ENCODE measurements around the gene HS3ST3A1.

The HS3ST3A1 gene

DNA sequence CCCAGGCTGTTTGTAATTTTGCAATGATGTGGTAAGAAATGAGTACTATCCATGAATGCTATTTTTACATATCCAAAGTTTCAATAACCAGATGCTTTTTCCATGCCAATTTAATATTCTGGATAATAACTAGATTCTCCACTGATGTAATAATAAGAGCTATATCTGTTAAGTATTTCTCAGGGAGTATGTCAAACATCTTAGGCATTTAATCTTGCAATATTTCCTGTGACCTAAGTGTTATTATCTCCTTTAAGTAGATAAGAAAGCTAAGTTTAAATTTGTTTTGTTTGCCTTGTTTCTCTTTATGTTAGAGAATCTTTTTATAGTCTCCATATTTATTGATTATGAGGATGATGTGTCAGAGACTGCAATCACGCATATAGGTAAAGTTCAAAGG, 32.3 kb upstream of the HS3ST3A1 start:
- Histone ChIP-seq H3K9me3 (ENCODE audit: low read length) (no peaks in the 10 kb centered on the region), H3K27me3 (ENCODE audit: control insufficient read depth in 1 of 2, insufficient read depth in 2 of 2, low read length in 2 of 2) (no peaks in the 10 kb centered on the region), H3K36me3 (ENCODE audit: insufficient read depth, low read length) (no peaks in the 10 kb centered on the region), H3K9ac (ENCODE audit: low read length) (no peak overlapping the region), H3K4me1 (ENCODE audit: insufficient read depth, low read length) (no peaks in the 10 kb centered on the region), H3K27ac (ENCODE audit: low read depth, low read length) (no peak overlapping the region), H3K4me3 (ENCODE audit: low read depth in 1 of 2, low read length in 2 of 2) (no peak overlapping the region)

GRCh38 chr17:13631529-13631928, 29.8 kb upstream of the HS3ST3A1 start:
- no peak overlapping the region for H3K4me3 ChIP-seq (ENCODE audit: low read depth in 1 of 2, low read length in 2 of 2)
- H3K36me3 ChIP-seq (ENCODE audit: insufficient read depth, low read length): no peaks in the 10 kb centered on the region
- H3K27ac ChIP-seq (ENCODE audit: low read depth, low read length): no peak overlapping the region
- H3K4me1 ChIP-seq (ENCODE audit: insufficient read depth, low read length): no peaks in the 10 kb centered on the region
- no peaks in the 10 kb centered on the region for H3K9me3 ChIP-seq (ENCODE audit: low read length)
- H3K27me3 ChIP-seq (ENCODE audit: control insufficient read depth in 1 of 2, insufficient read depth in 2 of 2, low read length in 2 of 2): no peaks in the 10 kb centered on the region
- no peak overlapping the region for H3K9ac ChIP-seq (ENCODE audit: low read length)

DNA sequence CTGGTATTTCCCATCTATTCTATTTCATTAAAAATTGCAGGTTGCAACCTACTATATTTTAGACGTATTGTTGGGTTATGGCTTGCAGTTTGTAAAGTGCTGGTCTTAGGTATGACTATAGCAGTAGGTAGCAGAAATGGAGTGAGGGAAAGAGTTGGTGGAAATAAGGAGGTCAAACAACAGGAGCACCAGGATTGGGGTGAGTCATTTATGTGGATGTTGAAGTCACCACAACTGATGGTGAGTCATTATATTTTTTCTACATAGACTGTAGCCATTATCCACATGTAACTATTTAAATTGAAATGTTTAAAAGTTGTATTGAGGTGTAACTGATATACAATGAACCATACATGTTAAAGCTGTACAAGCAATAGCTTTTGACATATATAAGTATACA, 25.0 kb upstream of the HS3ST3A1 start:
- H3K36me3 ChIP-seq (ENCODE audit: insufficient read depth, low read length): no peaks in the 10 kb centered on the region

GRCh38 chr17:13619462-13619861, 17.7 kb upstream of the HS3ST3A1 start:
- H3K9ac ChIP-seq (ENCODE audit: low read length): no peak overlapping the region
- no peaks in the 10 kb centered on the region for H3K4me1 ChIP-seq (ENCODE audit: insufficient read depth, low read length)
- no peak overlapping the region for H3K27ac ChIP-seq (ENCODE audit: low read depth, low read length)
- no peaks in the 10 kb centered on the region for H3K27me3 ChIP-seq (ENCODE audit: control insufficient read depth in 1 of 2, insufficient read depth in 2 of 2, low read length in 2 of 2)
- H3K9me3 ChIP-seq (ENCODE audit: low read length): no peaks in the 10 kb centered on the region
- no peaks in the 10 kb centered on the region for H3K36me3 ChIP-seq (ENCODE audit: insufficient read depth, low read length)
- no peak overlapping the region for H3K4me3 ChIP-seq (ENCODE audit: low read depth in 1 of 2, low read length in 2 of 2)

More for the DNA sequence above, 25.0 kb upstream of the HS3ST3A1 start:
- Histone ChIP-seq H3K4me1 (ENCODE audit: insufficient read depth, low read length) (no peaks in the 10 kb centered on the region), H3K27me3 (ENCODE audit: control insufficient read depth in 1 of 2, insufficient read depth in 2 of 2, low read length in 2 of 2) (no peaks in the 10 kb centered on the region), H3K27ac (ENCODE audit: low read depth, low read length) (no peak overlapping the region), H3K9me3 (ENCODE audit: low read length) (no peaks in the 10 kb centered on the region), H3K9ac (ENCODE audit: low read length) (no peak overlapping the region), H3K4me3 (ENCODE audit: low read depth in 1 of 2, low read length in 2 of 2) (no peak overlapping the region)

- Histone ChIP-seq H3K9me3 (ENCODE audit: low read length) (no peaks in the 10 kb centered on the region), H3K27me3 (ENCODE audit: control insufficient read depth in 1 of 2, insufficient read depth in 2 of 2, low read length in 2 of 2) (no peaks in the 10 kb centered on the region), H3K36me3 (ENCODE audit: insufficient read depth, low read length) (no peaks in the 10 kb centered on the region), H3K4me1 (ENCODE audit: insufficient read depth, low read length) (no peaks in the 10 kb centered on the region), H3K4me3 (ENCODE audit: low read depth in 1 of 2, low read length in 2 of 2) (no peak overlapping the region), H3K27ac (ENCODE audit: low read depth, low read length) (no peak overlapping the region), H3K9ac (ENCODE audit: low read length) (no peak overlapping the region)
Measured at GRCh38 chr17:13616031-13616430, 14.3 kb upstream of the HS3ST3A1 start.

- Histone ChIP-seq H3K27me3 (ENCODE audit: control insufficient read depth in 1 of 2, insufficient read depth in 2 of 2, low read length in 2 of 2) (no peaks in the 10 kb centered on the region), H3K9ac (ENCODE audit: low read length) (no peak overlapping the region), H3K9me3 (ENCODE audit: low read length) (no peaks in the 10 kb centered on the region), H3K4me1 (ENCODE audit: insufficient read depth, low read length) (no peaks in the 10 kb centered on the region), H3K36me3 (ENCODE audit: insufficient read depth, low read length) (no peaks in the 10 kb centered on the region), H3K27ac (ENCODE audit: low read depth, low read length) (no peak overlapping the region), H3K4me3 (ENCODE audit: low read depth in 1 of 2, low read length in 2 of 2) (no peak overlapping the region)
Measured at GRCh38 chr17:13609941-13610340, 8.2 kb upstream of the HS3ST3A1 start.

DNA sequence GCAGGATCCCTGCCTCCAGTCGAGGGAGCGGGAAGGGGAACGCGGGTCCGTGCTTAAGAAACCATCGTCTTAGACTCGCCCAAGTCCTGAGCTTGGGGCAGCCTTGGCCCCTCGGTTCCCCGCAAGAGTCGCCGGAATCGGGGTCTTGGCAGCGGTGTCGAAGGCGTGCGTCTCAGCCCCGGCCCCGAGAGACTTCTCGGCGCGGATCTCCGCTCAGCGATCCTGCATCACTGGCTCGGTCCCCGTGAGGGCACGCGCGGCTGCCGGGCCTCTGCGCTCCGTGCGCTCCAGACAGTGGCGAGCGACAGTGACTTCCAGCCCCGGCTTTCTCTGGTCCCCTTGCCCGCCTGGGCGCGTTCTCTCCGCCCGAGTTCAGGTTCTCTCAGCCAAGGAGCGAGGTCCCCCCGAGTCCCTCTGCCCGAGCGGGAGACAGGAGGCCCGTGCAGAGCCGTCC, 380 bp downstream of the HS3ST3A1 start:
- Histone ChIP-seq H3K4me3 (ENCODE audit: low read depth in 1 of 2, low read length in 2 of 2) (peak overlapping the region; percentile 27), H3K27me3 (ENCODE audit: control insufficient read depth in 1 of 2, insufficient read depth in 2 of 2, low read length in 2 of 2) (peaks cover 0 to 28% of the 10 kb centered on the region in 2 donors)

GRCh38 chr17:13600475-13601321, 1.0 kb downstream of the HS3ST3A1 start:
- H3K36me3 ChIP-seq (ENCODE audit: insufficient read depth, low read length): no peaks in the 10 kb centered on the region
- H3K4me3 ChIP-seq (ENCODE audit: low read depth in 1 of 2, low read length in 2 of 2): peak overlapping the region in 1 of 2 donors; percentile 27
- H3K9ac ChIP-seq (ENCODE audit: low read length): no peak overlapping the region
- H3K9me3 ChIP-seq (ENCODE audit: low read length): no peaks in the 10 kb centered on the region
- peaks cover 0 to 28% of the 10 kb centered on the region in 2 donors for H3K27me3 ChIP-seq (ENCODE audit: control insufficient read depth in 1 of 2, insufficient read depth in 2 of 2, low read length in 2 of 2)
- H3K27ac ChIP-seq (ENCODE audit: low read depth, low read length): no peak overlapping the region
- no peaks in the 10 kb centered on the region for H3K4me1 ChIP-seq (ENCODE audit: insufficient read depth, low read length)

More for the DNA sequence above, 380 bp downstream of the HS3ST3A1 start:
- Histone ChIP-seq H3K4me1 (ENCODE audit: insufficient read depth, low read length) (no peaks in the 10 kb centered on the region), H3K9me3 (ENCODE audit: low read length) (no peaks in the 10 kb centered on the region), H3K9ac (ENCODE audit: low read length) (no peak overlapping the region), H3K27ac (ENCODE audit: low read depth, low read length) (no peak overlapping the region), H3K36me3 (ENCODE audit: insufficient read depth, low read length) (no peaks in the 10 kb centered on the region)

DNA sequence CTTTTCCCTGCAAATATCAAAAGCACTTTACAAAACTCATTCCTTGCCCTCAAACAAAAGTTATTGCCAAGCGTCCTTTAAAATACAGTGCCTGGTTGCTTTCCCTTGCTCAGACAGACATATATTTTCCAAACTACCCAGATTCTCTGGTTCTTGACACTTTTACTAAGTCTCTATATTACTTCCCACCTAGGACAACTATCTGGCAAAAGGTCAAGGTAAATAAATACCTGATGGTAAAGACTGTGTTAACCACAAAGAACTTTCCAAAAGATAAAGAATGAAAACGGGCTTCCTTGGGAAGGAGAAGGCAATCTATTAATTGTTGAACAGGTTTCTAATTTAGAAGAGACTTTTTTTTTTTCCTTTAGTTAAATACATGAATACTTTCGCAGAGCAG, 1.9 kb downstream of the HS3ST3A1 start:
- no peak overlapping the region for H3K9ac ChIP-seq (ENCODE audit: low read length)
- no peaks in the 10 kb centered on the region for H3K36me3 ChIP-seq (ENCODE audit: insufficient read depth, low read length)
- peaks cover 0 to 28% of the 10 kb centered on the region in 2 donors for H3K27me3 ChIP-seq (ENCODE audit: control insufficient read depth in 1 of 2, insufficient read depth in 2 of 2, low read length in 2 of 2)
- H3K4me1 ChIP-seq (ENCODE audit: insufficient read depth, low read length): no peaks in the 10 kb centered on the region
- no peak overlapping the region for H3K4me3 ChIP-seq (ENCODE audit: low read depth in 1 of 2, low read length in 2 of 2)
- H3K9me3 ChIP-seq (ENCODE audit: low read length): no peaks in the 10 kb centered on the region
- no peak overlapping the region for H3K27ac ChIP-seq (ENCODE audit: low read depth, low read length)

DNA sequence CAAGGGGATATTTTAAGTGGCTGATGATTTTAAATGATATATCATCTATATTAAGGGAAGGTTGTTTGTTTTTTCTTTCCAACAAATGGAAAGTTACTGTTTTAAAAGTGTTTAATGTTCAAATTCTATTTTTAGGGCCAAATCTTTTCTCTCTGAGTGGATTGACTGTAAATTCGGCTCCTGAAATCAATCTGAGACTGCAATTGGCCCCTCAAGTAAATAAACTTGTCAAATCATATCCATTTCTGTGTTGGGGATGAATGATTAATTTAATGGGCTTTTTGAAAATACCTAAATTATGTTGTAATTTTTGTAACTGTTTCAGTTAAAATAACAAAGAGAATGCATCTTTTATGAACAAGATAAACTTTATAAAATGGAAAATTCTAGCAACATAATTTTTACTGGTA, 2.6 kb downstream of the HS3ST3A1 start:
- Histone ChIP-seq H3K36me3 (ENCODE audit: insufficient read depth, low read length) (no peaks in the 10 kb centered on the region), H3K9me3 (ENCODE audit: low read length) (no peaks in the 10 kb centered on the region), H3K9ac (ENCODE audit: low read length) (no peak overlapping the region), H3K4me1 (ENCODE audit: insufficient read depth, low read length) (no peaks in the 10 kb centered on the region), H3K4me3 (ENCODE audit: low read depth in 1 of 2, low read length in 2 of 2) (no peak overlapping the region), H3K27me3 (ENCODE audit: control insufficient read depth in 1 of 2, insufficient read depth in 2 of 2, low read length in 2 of 2) (peaks cover 0 to 28% of the 10 kb centered on the region in 2 donors), H3K27ac (ENCODE audit: low read depth, low read length) (no peak overlapping the region)

GRCh38 chr17:13598353-13599167, 3.2 kb downstream of the HS3ST3A1 start:
- H3K36me3 ChIP-seq (ENCODE audit: insufficient read depth, low read length): no peaks in the 10 kb centered on the region
- H3K9ac ChIP-seq (ENCODE audit: low read length): no peak overlapping the region
- H3K9me3 ChIP-seq (ENCODE audit: low read length): no peaks in the 10 kb centered on the region
- H3K27ac ChIP-seq (ENCODE audit: low read depth, low read length): no peak overlapping the region
- H3K27me3 ChIP-seq (ENCODE audit: control insufficient read depth in 1 of 2, insufficient read depth in 2 of 2, low read length in 2 of 2): peaks cover 0 to 28% of the 10 kb centered on the region in 2 donors
- no peaks in the 10 kb centered on the region for H3K4me1 ChIP-seq (ENCODE audit: insufficient read depth, low read length)
- H3K4me3 ChIP-seq (ENCODE audit: low read depth in 1 of 2, low read length in 2 of 2): no peak overlapping the region

All from muscle layer of colon (tissue), 2 donors.